HG03108 (cell line): ENCODE data around the gene ACOT2.
A peak's percentile ranks its signal among the peaks of the same experiment; 100 is the strongest.
"Not testable (repeated sequence)": the region's sequence is repeated elsewhere in the genome, so short reads cannot be mapped to it uniquely, and the experiment has no call there.

Source experiments
- ATAC-seq: cut with Tn5 transposase; IDR thresholded peaks from one replicate; pipeline ENCODE4 v1.9.1; 2021; ENCODE audit warnings: moderate library complexity; ENCODE audit not compliant: unreplicated experiment

ACOT2 gene

GRCh38 chr14:73569185-73569958 is at the start of gene ACOT2:
ACOT2 (plus strand) TSS chr14:73569213; CDS start chr14:73569241, 28 bp downstream.
- ATAC-seq = peak; percentile 59

DNA sequence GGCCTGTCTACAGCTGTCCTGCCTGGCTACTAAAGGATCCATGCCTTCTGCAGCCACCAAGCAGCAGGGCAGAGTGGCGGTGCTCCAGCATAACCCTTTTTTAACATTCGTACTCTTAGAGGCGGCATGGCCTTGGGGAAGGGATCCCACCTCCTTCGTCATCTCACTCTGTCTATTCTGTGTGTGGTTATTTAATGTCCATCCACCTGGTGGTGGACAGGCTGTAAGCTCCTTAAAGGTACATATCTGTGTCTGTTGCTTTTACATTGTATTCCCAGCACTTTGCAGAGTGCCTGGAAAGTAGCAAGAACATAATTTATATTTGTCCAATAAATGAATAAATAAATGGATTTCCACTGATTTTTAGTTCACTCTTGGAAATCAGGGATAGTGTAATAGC is 47.8 kb upstream of the ACOT2 start:
- no peak for ATAC-seq

DNA sequence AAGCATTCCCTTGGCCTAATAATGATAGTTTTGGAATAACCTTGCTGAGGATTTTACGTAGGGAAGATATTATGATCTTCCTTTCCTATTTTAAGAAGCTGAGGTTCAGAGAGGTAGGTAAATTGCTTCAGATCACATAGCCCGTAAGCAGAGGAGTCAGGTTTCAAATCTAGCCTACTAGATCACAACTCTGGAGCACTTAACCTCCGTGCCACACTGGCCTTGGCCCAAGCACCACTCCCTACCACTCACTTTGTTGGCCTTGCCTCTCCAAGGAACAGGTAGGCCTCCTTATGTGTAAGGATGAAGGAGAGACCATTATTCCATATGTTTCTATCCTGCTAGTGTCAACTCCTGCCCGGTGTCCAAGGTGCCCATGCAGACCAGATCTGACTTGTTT is 44.5 kb upstream of the ACOT2 start:
- ATAC-seq = no peak

DNA sequence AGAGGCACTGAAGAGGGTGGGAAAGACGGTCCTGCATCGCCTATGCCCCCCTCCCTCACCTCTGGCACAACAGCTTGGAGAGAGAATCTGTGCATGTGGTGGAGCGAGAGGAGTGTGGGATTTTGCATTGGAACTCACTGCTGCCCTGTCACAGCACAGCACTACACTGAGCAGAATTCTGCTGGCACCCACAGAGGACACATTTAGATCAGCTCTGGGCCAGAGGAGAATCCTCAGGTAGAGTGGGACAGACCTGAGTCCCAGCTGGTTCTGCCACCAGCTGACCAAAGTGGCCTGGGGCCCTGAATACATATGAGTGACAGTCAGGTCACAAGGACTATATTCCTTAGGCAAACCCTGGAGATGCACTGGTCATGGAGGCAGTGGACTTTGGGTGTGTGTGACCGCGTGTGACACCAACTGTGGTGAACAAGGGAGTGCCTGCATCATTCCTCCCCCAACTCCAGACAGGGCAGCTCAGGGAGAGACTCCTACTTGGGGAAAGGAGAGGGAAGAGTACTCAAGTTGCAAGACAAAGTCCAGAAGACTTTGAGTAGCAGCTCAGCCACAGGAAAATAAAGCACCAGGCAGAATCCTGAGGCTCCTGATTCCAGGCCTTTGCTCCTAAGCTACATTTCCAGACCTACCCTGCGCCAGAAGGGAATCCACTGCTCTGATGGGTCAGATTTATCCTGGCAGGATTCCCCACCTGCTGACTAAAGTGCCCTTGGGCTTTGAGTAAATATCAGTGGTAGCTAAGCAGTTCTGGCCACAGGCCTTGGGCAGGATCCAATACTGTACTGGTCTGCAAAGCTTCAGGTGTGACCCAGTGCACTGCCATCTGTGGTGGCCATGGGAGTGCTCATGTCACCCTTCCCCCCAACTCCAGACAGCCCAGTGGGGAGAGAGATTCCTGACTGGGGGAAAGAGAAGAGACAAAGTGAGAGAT is 42.7 kb upstream of the ACOT2 start:
- ATAC-seq = no peak

DNA sequence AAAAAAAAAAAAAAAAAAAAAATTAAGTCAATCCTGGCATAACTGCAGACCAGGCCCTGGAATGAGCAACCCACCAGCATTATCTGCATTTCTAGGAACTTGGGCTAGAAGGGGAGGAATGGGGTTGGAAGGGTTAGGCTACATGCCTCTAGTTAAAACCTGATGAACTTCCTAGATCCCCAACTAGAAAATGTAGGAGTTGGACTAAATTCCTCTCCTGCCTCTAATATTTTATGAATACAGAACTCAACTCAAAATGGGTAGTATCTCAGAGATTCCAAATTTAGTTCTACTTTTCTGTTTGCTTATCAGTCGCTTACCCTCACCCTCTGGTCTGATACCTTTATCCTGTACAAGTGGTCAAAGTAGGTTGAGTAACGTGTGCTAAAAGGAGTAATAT is 39.7 kb upstream of the ACOT2 start:
- ATAC-seq = not testable (repeated sequence)

DNA sequence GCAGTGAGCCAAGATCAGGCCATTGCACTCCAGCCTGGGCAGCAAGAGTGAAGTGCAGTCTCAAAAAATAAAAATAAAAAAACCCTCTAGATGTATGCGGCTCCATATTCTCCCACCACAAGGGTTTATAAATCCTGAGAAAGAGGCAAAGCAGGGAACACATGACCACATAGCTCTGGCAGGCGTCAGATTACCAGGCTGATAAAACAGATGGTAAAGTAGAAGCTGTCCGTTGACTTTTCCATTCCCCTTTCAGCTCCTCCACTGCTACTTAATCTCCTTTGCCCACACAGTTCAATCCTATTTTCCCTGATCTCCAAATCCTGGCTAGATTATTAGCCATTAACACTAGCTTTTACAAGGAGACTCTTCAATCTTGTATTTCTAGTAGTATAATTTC is 37.0 kb upstream of the ACOT2 start:
- not testable (repeated sequence) for ATAC-seq

DNA sequence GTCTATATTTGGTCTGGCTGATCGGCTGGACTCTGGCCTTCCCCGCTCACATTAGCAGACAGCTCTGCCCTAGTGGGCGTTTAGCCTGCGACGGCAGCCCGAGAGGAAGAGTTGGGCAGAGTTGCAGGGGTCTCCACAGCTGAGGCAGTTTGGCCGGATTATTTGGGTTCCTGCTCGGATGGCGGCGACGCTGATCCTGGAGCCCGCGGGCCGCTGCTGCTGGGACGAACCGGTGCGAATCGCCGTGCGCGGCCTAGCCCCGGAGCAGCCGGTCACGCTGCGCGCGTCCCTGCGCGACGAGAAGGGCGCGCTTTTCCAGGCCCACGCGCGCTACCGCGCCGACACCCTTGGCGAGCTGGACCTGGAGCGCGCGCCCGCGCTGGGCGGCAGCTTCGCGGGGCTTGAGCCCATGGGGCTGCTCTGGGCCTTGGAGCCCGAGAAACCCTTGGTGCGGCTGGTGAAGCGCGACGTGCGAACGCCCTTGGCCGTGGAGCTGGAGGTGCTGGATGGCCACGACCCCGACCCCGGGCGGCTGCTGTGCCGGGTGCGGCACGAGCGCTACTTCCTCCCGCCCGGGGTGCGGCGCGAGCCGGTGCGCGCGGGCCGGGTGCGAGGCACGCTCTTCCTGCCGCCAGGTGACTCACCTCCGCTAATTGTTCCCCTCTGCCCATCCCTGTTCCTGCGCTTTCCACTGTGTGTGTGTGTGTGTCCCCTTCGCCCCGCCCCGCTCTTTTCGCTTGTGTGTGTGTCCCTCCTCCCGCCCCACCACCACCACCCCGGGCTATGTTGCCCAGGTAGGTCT is 31.6 kb upstream of the ACOT2 start:
- ATAC-seq = not testable (repeated sequence)

DNA sequence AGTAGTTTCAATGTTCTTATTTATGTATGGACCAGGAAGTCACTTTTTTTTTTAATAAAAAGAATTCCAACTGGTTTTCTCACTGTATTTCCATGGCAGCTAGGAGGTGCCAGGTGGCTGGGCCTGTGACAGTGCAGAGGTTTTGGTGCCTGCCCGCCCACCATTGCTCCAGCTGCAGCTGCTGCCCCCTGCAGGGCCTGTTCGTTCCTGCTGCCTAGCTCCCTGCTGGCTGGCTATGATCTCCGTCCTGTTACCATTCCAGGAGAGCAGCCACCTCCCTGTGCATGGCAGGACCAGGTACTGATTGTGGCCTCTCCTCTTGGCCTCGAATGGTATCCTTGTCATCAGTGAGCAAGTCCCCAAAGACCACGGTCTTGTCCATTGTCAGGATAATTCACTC is 30.0 kb upstream of the ACOT2 start:
- peak; percentile 81 for ATAC-seq

- not testable (repeated sequence) for ATAC-seq
Measured at GRCh38 chr14:73542961-73543360, 26.1 kb upstream of the ACOT2 start.

GRCh38 chr14:73545353-73545752 is 23.7 kb upstream of the ACOT2 start:
- not testable (repeated sequence) for ATAC-seq

DNA sequence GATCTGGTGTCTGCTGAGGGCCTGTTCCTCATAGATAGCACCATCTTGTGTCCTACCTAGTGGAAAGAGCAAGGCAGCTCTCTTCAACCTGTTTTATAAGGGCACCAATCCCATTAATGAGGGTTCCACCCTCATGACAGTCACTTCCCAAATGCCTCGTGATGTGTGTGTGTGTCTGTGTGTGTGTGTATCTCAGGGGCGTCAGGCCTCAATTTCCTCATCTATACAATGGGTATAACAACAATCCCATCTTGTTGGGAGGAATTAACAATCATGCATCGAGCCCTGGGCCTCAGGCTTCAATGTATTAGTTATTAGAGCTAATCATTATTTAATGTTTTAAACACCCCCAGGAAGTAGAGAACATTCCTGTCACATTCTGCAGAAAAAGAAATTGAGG is 19.9 kb upstream of the ACOT2 start:
- ATAC-seq = not testable (repeated sequence)

DNA sequence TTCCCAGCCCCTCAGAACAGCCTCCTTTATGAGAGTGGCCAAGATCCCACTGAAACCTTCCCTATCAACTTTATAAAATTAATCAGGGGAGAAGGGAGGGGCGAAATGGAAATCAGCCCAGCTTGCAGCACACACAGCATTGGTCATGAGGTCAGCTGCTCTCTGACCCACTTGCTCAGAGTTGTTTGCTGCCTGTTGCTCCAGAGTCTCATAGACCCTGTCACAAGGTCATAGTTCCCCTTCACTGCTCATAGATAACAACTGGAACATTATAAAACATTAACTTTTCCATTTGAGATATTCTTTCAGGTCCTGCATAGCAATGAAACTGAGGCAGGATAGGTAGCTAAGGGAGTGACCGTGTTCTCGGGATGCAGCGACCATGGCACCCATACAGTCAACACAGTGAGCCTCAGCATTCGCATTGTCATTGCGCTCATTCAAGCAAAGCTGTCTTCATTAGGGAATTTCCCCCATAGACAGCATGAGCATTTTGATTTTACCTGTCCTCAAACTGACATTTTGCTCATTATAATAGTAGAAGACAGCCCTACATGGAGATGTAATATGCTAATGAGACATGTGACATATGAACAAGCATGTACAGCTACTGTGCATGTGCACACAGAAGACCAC is 19.0 kb upstream of the ACOT2 start:
- ATAC-seq = not testable (repeated sequence)

GRCh38 chr14:73553845-73554244 is 15.2 kb upstream of the ACOT2 start:
- ATAC-seq = no peak

GRCh38 chr14:73557201-73557600 is 11.8 kb upstream of the ACOT2 start:
- not testable (repeated sequence) for ATAC-seq

DNA sequence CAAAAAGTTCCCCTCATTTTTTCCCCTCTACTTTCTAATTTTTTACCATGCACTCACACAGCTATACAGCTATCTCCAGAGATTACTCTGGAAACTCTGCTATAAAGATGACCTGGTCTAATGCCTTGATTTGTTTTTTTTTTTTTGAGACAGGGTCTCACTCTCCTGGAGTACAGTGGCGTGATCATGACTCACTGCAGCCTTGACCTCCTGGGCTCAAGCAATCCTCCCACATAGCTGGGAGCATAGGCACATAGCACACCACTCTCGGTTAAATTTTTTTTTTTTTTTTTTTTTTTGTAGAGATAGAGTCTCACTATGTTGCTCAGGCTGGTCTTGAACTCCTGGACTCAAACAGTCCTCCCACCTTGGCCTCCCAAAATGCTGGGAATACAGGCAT is 10.8 kb upstream of the ACOT2 start:
- ATAC-seq = not testable (repeated sequence)

DNA sequence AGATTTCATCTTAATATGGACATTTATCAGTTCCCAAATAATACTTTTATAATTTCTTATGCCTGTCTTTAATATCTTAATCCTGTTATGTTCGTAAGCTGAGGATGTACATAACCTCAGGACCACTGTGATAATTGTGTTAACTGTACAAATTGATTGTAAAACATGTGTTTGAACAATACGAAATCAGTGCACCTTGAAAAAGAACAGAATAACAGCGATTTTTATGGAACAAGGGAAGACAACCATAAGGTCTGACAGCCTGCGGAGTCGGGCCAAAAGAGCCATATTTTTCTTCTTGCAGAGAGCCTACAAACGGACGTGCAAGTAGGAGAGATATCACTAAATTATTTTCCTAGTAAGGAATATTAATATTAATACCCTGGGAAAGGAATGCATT is 6.8 kb upstream of the ACOT2 start:
- ATAC-seq = not testable (repeated sequence)

GRCh38 chr14:73562696-73563095 is 6.3 kb upstream of the ACOT2 start:
- ATAC-seq = not testable (repeated sequence)

DNA sequence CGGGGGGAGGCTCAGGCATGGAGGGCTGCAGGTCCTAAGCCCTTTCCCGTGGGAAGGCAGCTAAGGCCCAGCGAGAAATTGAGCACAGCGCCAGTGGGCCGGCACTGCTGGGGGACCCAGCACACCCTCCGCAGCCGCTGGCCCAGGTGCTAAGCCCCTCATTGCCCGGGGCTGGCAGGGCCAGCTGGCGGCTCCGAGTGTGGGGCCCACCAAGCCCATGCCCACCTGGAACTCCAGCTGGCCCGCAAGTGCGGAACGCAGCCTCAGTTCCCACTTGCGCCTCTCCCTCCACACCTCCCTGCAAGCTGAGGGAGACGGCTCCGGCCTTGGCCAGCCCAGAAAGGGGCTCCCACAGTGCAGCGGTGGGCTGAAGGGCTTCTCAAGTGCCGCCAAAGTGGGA is 2.6 kb upstream of the ACOT2 start:
- ATAC-seq = not testable (repeated sequence)

GRCh38 chr14:73566935-73567334 is 2.1 kb upstream of the ACOT2 start:
- not testable (repeated sequence) for ATAC-seq

GRCh38 chr14:73567358-73567757 is 1.7 kb upstream of the ACOT2 start:
- ATAC-seq = no peak
